GM23338 (cell line): ENCODE measurements around the gene MRPS5. TPM values are rescaled to one million over a fixed set of nuclear protein-coding genes. Genes with fewer than 3 reads are reported as not detected.

Source experiments
- ATAC-seq: fragments of 200-7000 bp; cut with Tn5 transposase; 3 replicates; pipeline ENCODE4 v1.9.1; 2020
- DNase-seq: peaks from one replicate; pipeline ENCODE4 v3.0.0-alpha.2; 2015; ENCODE audit warnings: low spot score
- H2AFZ ChIP-seq: fragments of 200-600 bp; sonication (generic); 2 replicates; pipeline ENCODE4 v1.8.0; 2016; ENCODE audit warnings: antibody characterized with exemption, mild to moderate bottlenecking, moderate library complexity
- H3F3A ChIP-seq: fragments of 200-600 bp; sonication (generic); replicated peaks from 2 replicates; pipeline ENCODE4 v1.8.0; 2017; ENCODE audit warnings: antibody characterized with exemption, mixed run types, low read depth
- H3K27ac ChIP-seq: fragments of 200-600 bp; sonication (generic); 2 replicates; pipeline ENCODE4 v1.6.1; 2016; ENCODE audit warnings: low read depth
- H3K27me3 ChIP-seq: fragments of 200-600 bp; sonication (generic); 2 replicates; pipeline ENCODE4 v1.8.0; 2016; ENCODE audit warnings: mild to moderate bottlenecking, mixed run types, moderate library complexity; ENCODE audit not compliant: insufficient read depth
- H3K36me3 ChIP-seq: fragments of 200-600 bp; sonication (generic); 2 replicates; pipeline ENCODE4 v1.8.0; 2016; ENCODE audit warnings: mild to moderate bottlenecking; ENCODE audit not compliant: insufficient read depth
- H3K4me1 ChIP-seq: fragments of 200-600 bp; sonication (generic); 2 replicates; pipeline ENCODE4 v1.8.0; 2016; ENCODE audit warnings: mild to moderate bottlenecking, moderate library complexity; ENCODE audit not compliant: insufficient read depth
- H3K4me2 ChIP-seq: fragments of 200-600 bp; sonication (generic); 2 replicates; pipeline ENCODE4 v1.7.1; 2017; ENCODE audit warnings: mixed run types
- H3K4me3 ChIP-seq: fragments of 200-600 bp; sonication (generic); 2 replicates; pipeline ENCODE4 v1.6.1; 2016; ENCODE audit warnings: mixed run types
- H3K79me2 ChIP-seq: fragments of 200-600 bp; sonication (generic); replicated peaks from 2 replicates; pipeline ENCODE4 v1.8.0; 2017; ENCODE audit warnings: mild to moderate bottlenecking; ENCODE audit not compliant: insufficient read depth
- H3K9me2 ChIP-seq: fragments of 200-600 bp; sonication (generic); 2 replicates; pipeline ENCODE4 v1.8.0; 2017; ENCODE audit not compliant: insufficient read depth
- H4K20me1 ChIP-seq: fragments of 200-600 bp; sonication (generic); replicated peaks from 2 replicates; pipeline ENCODE4 v1.8.0; 2017; ENCODE audit warnings: mild to moderate bottlenecking; ENCODE audit not compliant: insufficient read depth
- H3K27ac Mint-ChIP-seq: 2 replicates; pipeline ENCODE4 v1.8.0; 2020; ENCODE audit warnings: inconsistent platforms, mild to moderate bottlenecking, moderate library complexity, mixed read lengths
- H3K27me3 Mint-ChIP-seq: 3 replicates; pipeline ENCODE4 v1.8.0; 2022; ENCODE audit warnings: low read depth, mild to moderate bottlenecking, moderate library complexity, mixed read lengths, inconsistent platforms; ENCODE audit not compliant: insufficient read depth, poor library complexity
- H3K36me3 Mint-ChIP-seq: 3 replicates; pipeline ENCODE4 v1.8.0; 2021; ENCODE audit warnings: low read depth, mild to moderate bottlenecking, inconsistent platforms, moderate library complexity, mixed read lengths
- H3K4me1 Mint-ChIP-seq: 3 replicates; pipeline ENCODE4 v1.8.0; 2020; ENCODE audit warnings: mild to moderate bottlenecking, inconsistent platforms, mixed read lengths
- H3K4me3 Mint-ChIP-seq: 3 replicates; pipeline ENCODE4 v1.8.0; 2021; ENCODE audit warnings: moderate library complexity, mild to moderate bottlenecking, inconsistent platforms, mixed read lengths
- H3K9me3 Mint-ChIP-seq: 3 replicates; pipeline ENCODE4 v1.8.0; 2020; ENCODE audit warnings: moderate library complexity, mild to moderate bottlenecking, inconsistent platforms, mixed read lengths
- CREB1 ChIP-seq: fragments of 250-450 bp; sonication (Bioruptor Pico); IDR thresholded peaks from 2 replicates; pipeline ENCODE4 v1.5.0; 2020; ENCODE audit warnings: low read depth, mild to moderate bottlenecking, moderate library complexity
- EZH2 ChIP-seq: fragments of 200-600 bp; sonication (generic); IDR thresholded peaks from one replicate; pipeline ENCODE4 v1.8.0; 2017; ENCODE audit warnings: antibody characterized with exemption, mild to moderate bottlenecking, low read depth; ENCODE audit not compliant: unreplicated experiment
- JUNB ChIP-seq: IDR thresholded peaks from one replicate; pipeline ENCODE4 v1.6.1; 2016; ENCODE audit warnings: antibody characterized with exemption; ENCODE audit not compliant: unreplicated experiment
- POLR2AphosphoS5 ChIP-seq: IDR thresholded peaks from 2 replicates; pipeline ENCODE4 v1.6.1; 2016; ENCODE audit warnings: antibody characterized with exemption, low read depth
- STAT1 ChIP-seq: IDR thresholded peaks from one replicate; pipeline ENCODE4 v1.6.1; 2016; ENCODE audit warnings: antibody characterized with exemption; ENCODE audit not compliant: unreplicated experiment
- ZNF114 ChIP-seq: fragments of 250-450 bp; sonication (Bioruptor Pico); IDR thresholded peaks from 2 replicates; pipeline ENCODE4 v1.5.0; 2020; ENCODE audit warnings: mild to moderate bottlenecking, moderate library complexity
- ZNF331 ChIP-seq: fragments of 250-450 bp; sonication (Bioruptor Pico); IDR thresholded peaks from 2 replicates; pipeline ENCODE4 v1.5.0; 2020; ENCODE audit warnings: low read depth, mild to moderate bottlenecking, moderate library complexity
- ZNF462 ChIP-seq: fragments of 250-450 bp; sonication (Bioruptor Pico); IDR thresholded peaks from 2 replicates; pipeline ENCODE4 v1.5.0; 2020; ENCODE audit warnings: mild to moderate bottlenecking, moderate library complexity
- polyA plus RNA-seq: library from polyadenylated mRNA; unstranded; fragments of >200 nt; fragmentation: Nextera tagmentation; extraction: Ambion mirVana; gene quantifications from 2 replicates; pipeline ENCODE4 v1.2.1, GENCODE V29; 2016
- total RNA-seq: library from RNA; depleted of rRNA; stranded (reverse); fragments of >200 nt; shearing (Covaris generic); gene quantifications from 2 replicates; pipeline ENCODE4 v1.2.3, GENCODE V29; 2014

The MRPS5 gene
- total and polyA plus RNA-seq, 2 experiments from 2014 or later, result 51.9 to 79.0 TPM

- TF ChIP-seq ZNF462 (CRISPR knock-in tag) (no peak), JUNB (no peak), STAT1 (no peak), EZH2 (no peak)
Measured at GRCh38 chr2:95039363-95039762, 82.2 kb downstream of the MRPS5 start (continued).

DNA sequence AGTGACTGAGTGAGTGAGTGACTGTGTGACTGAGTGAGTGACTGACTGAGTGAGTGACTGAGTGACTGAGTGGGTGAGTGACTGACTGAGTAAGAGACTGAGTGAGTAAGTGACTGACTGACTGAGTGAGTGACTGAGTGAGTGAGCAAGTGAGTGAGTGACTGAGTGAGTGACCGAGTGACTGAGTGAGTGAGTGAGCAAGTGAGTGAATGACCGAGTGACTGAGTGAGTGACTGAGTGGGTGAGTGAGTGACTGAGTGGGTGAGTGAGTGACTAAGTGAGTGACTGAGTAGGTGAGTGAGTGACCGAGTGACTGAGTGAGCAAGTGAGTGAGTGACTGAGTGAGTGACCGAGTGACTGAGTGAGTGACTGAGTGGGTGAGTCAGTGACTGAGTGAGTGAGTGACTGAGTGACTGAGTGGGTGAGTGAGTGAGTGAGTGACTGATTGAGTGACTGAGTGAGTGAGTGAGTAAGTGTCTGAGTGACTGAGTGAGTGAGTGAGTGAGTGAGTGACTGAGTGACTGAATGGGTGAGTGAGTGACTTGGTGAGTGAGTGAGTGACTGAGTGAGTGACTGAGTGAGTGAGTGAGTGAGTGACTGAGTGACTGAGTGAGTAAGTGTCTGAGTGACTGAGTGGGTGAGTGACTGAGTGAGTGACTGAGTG is 82.8 kb downstream of the MRPS5 start:
- H3K4me1 ChIP-seq, result no peaks in the 10 kb centered on the region
- no peaks in the 10 kb centered on the region for H3K9me2 ChIP-seq
- peaks cover 11% of the 10 kb centered on the region; the same call in 1 of the 3 replicates for H3K36me3 Mint-ChIP-seq
- H3K36me3 ChIP-seq, result no peaks in the 10 kb centered on the region
- H3K9me3 Mint-ChIP-seq, result peaks cover 11% of the 10 kb centered on the region
- H3K79me2 ChIP-seq, result no peaks in the 10 kb centered on the region
- no peaks in the 10 kb centered on the region for H3F3A ChIP-seq
- no peak overlapping the region for H3K4me3 ChIP-seq
- peaks cover 18% of the 10 kb centered on the region for H3K27me3 Mint-ChIP-seq
- H3K4me1 Mint-ChIP-seq, result peaks cover 13% of the 10 kb centered on the region
- H2AFZ ChIP-seq, result no peak overlapping the region
- no peak overlapping the region for H3K27ac Mint-ChIP-seq
- no peak for ATAC-seq
- H4K20me1 ChIP-seq, result no peaks in the 10 kb centered on the region
- no peaks in the 10 kb centered on the region; the same call in 1 of the 2 replicates for H3K27me3 ChIP-seq
- no peak overlapping the region for H3K4me2 ChIP-seq
- H3K27ac ChIP-seq, result no peak overlapping the region
- no peak overlapping the region for H3K4me3 Mint-ChIP-seq
- no peak for DNase-seq
- no peak for TF ChIP-seq ZNF462 (CRISPR knock-in tag)
- TF ChIP-seq JUNB, result no peak
- TF ChIP-seq POLR2AphosphoS5, result no peak
- TF ChIP-seq ZNF331, result no peak
- no peak for TF ChIP-seq CREB1 (CRISPR knock-in tag)
- TF ChIP-seq ZNF114 (CRISPR knock-in tag), result no peak
- no peak for TF ChIP-seq STAT1
